GM18861 (cell line): ENCODE measurements around the gene ST6GALNAC4.

ENCODE experiments used
- ATAC-seq: cut with Tn5 transposase; IDR thresholded peaks from one replicate; pipeline ENCODE4 v1.9.1; 2021; ENCODE audit not compliant: unreplicated experiment

Gene ST6GALNAC4

DNA sequence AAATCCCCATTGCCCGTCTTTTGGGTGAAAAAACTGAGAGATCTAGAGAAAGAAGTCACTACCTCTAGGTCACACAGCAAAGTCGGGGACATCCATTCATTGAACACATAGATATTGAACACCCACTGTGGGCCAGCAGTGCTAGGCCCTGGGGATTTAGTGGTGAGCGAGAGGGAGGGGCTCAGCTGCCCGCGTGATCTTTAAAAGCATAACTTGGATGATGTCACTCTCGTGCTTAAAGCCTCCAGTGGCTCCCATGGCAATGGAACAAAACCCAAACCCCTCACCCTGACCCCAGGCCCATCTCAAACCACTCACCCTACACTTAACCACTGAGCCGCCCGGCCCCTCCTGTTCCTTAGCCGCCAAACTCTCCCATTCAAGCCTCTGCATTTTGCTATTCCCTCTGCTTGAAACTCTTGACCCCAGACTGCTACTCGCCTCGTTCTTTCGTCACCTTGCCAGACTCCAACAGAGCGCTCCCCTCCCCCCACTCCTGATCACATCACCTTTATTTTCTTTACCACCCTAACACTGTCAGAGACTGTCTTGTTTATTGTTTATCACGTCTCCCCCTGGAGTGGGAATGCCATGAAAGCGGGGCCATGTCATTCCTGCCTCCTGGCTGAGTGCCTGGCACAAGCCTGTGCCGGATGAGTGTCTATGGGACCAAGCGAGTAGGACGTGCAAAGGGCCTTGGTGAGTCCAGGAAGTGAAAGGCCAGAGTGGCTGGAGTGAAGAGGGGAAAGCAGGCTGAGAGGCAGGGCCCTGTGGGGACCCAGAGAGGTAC lies 14.4 kb upstream of the ST6GALNAC4 start:
- peak; percentile 31 for ATAC-seq

DNA sequence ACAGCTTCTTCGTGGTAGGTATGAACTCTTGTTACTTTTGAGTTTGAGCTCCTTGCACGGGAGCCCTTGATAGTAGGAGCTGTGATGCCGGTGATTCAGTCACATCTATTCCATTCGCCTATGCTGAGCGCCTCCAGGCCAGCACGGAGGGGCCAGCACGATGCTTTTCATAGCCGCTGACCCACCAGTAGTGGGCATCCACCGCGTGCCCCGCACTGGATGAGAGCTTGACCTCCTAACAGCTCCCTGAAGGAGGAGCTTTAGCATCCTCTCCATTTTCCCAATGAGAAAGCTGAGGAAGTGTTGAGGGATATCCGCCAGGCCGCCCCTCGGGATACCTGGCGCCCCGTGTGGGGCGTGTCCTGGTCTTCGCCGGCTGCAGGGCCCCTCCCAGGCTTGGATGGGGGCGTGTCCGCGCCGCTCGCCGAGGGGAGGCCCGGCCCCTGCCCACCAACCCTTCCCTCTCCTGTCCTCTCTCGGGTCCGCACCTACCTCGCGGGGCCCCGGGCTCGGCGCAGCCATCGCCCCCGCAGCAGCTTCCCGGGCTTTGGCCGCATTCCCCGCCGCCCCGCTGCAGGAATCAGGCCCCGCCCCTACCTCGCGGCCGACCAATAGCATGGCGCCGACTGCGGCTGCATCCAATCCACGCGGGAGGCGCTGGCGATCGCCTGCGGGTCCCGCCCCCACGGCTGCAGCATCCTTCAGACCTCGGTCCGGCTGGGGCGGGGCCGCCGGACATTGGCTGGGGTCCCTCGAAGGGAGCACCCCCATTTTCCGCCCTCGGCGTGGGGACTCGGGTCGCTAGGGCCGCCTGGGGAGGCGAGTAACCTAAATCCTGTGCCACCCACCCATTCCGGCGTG lies 13.6 kb upstream of the ST6GALNAC4 start, which contains the start of gene PIP5KL1:
Gene PIP5KL1, minus strand, starts transcription at position 547 of the 861 bp plus-strand sequence. Its CDS starts 25 bp downstream, at position 522.
- peak; percentile 69 for ATAC-seq

DNA sequence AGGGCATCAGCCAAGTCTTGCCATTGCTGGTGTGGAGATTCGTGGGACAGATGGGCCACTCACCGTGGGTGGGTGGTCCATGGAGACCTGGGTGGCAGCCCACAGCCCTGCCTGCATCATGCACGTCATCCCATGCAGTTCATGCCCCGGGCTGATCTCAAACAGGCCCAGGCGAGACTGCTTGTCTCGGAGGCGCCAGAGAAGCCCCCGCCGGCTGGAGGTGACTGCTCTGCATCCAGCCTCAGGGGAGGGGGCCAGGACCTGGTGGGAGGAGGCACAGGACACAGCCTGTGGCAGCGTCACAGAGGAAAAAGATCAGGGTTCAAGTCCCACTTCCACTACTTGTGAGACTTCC lies 12.8 kb upstream of the ST6GALNAC4 start:
- no peak for ATAC-seq

DNA sequence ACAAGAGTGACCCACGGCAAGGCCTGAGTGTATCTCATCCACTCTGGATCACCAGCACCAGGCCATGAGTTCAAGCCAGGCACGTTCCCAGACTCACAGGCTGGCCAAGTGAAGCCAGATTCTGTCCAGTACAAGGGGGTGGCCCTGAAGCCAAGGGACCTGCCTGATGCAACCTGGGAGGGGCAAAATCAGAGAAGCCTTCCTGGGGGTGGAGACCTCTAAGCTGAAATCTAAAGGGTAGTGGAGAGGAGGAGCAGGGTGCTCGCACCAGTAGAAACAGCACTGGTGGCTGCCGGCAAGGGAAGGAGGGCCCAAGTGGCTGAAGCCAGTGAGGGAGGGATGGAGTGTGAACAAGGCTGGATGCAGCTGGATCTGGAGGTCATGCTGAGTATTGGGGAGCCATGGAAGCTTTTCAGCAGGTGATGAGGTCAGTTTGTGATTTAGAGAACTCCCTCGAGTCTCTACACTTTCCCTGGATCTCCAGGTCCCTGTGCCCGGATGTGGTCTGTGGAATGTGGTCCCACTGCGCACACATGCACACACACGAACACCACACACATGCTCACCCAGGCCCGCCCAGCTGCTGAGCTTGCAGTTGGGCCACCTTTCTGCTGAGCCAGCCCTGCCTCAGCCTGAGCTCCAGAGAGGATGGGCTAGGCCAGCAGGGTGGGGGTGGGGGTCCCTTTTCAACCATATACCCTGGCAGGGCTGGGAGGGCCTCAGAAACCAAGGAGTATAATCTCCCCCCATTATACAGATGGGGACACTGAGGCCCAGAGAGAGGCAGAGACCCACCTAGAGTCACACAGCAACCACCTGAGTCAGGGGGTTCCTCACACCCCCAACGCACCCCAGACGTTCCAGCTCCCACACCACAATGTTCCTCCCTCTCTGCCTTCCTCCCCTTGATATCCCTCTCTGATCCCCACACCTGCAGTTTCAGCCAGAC lies 12.1 kb upstream of the ST6GALNAC4 start:
- no peak for ATAC-seq

DNA sequence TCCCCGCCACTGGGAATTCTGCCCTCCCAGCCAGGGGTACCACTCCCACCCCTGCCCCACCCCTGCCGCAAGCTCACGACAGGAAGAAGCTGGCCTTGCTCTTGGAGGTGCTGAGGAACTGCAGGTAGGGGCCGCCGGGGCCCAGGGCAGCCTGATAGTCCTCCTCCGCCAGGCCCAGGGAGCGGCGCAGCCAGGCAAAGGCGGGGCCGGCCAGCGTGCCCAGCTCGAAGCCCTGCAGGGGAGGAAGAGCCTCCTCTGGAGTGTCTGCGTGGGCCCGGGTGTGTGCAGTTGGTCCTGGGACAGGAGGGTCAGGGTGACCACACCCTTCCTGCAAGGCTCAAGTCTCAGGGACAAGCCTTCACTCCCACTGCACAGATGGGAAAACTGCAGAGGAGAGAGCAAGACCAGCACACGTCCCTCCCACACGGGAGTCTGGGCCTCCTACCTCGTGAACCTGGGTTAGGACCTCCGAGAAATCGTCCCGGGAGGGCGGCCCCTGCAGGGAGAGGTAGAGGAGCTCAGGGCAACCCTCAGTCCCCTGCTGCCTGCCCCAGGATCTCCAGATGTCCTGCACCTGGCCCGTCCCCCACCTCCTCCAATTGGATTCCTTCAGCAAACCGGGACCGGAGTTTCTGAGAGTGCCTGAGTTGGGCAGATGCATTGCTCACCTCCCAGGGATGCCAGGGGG lies 11.3 kb upstream of the ST6GALNAC4 start:
- ATAC-seq: no peak

DNA sequence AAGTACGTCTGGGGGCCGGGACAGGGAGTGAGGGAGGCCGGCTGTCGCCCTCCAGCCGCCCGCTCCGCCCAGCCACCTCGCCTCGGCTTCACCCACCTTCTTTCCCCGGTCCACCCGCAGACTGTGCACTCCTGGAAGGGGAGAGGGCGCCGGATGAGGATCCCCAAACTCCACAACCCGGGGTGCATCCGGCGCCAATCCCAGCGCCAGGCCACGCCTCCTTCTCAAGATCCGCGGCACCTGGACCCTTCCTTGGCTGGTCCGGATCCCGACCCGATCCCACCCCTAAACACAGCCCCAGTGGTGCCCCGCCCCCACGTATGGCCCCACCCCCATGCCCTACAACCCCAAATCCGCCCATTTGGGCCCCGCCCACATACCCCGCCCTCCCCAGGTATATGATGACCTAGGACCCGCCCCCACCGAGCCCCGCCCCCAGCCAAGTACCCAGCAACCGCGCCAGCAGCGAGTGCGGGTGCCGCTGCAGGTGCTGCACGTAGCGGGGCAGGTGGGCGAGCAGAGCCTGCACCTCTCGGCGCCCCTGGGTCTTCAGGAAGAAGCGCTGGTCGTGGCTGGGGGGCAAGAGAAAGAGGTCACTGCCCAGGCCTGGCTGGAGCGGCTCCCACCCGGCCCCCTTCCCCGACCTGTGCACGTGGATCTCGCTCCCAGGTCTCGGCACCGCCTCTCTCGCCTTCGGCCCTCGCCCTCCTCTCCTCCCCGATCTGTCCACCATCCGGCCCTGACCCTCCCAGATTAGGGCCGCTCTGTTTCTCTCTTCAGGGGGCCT lies 10.6 kb upstream of the ST6GALNAC4 start:
- ATAC-seq: no peak

DNA sequence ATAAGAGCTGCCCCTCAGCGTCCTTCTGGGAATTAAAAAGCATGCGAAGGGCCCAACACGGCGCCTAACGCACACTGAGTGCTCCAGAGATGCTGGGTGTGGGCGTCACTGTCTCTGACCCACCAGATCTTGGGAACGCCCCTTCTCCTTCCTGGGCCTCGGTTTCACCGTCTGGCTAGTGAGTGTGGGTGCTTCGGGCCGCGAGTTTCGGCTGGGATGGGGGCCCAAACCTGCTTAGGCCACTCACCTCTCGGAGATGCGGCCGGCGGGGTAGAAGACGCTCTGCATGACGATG lies 10.0 kb upstream of the ST6GALNAC4 start:
- ATAC-seq: no peak

DNA sequence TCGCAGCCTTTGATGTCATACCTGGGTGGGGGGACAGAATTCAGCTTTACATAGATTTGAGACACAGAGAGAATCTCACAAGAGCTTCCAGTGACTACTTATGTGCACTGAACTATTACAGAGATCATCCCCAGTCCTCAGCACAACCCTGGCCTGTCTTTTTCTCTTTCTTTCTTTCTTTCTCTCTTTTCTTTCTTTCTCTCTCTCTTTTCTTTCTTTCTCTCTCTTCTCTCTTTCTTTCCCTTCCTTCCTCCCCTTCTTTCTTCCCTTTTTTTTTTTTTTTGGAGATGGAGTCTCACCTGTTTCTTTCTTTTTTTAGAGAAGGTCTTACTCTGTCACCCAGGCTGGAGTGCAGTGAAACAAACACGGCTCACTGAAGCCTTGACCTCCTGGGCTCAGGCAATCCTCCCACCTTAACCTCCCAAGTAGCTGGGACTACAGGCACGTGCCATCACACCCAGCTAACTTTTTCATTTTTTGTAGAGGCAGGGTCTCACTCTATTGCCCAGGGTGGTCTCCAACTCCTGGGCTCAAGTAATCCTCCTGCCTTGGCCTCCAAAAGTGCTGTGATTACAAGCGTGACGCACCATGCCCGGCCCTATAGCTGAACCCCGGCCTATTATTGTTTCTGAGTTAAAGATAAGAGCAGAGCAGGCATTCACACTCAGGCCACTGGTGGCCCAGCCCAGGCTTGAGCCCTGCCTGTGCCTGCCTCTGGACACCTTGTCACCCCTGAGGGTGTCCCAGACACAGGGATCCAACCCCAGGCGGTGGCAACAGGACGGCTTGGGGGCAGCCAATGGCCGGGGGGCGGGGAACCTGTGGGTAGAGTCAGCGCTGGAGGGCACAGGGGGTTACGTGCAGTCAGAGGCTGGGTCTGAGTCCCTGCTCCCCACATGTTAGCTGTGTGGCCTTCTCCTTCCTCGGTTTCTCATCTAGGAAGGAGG lies 9.4 kb upstream of the ST6GALNAC4 start:
- no peak for ATAC-seq

DNA sequence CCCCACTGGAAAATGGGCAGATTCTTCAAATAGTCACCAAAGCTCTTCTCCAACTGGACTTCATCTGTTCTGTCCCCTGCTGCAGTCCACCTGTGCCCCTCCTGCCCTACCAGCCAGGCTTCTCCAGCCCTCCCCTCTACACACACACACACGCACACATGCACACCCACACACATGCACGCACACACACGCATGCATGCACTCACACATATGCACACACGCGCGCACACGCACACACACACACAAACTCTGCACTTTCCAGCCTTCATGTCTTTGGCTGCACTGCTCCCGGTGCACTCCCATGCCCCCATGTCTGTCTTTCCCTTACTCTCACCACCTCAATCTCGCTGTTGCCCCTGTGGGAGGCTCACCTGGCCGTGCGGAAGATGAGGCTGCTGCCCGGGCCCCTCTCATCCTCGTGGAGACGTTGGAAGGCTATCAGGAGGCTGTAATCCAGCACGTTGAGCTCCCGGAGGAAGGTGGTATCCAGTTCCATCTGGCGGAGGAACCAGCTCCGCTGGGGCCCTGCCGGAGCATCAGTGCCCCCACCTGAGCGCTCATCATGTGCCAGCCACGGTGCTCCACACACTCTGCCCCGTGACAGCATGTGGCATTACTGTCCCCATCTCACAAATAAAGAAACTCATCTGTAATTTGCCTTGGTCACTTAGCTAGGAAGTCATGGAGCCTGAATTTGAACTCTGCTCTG lies 8.0 kb upstream of the ST6GALNAC4 start:
- no peak for ATAC-seq

DNA sequence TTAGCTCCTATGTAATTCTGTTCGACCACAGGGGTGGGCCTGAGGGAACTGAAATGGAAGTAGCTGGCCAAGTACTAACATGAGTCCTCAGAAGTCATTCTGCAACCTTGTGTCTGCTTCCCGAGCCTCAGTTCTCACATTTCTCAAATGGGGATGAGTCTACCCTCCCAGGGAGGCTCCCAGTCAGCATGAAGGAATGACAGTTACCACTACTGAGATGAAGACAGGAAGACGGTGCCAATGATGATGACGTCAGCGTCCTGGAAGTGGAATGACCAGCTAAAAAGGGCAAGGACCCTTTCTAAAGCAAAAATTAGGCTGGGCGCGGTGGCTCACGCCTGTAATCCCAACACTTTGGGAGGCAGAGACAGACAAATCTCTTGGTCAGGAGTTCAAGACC lies 6.9 kb upstream of the ST6GALNAC4 start:
- no peak for ATAC-seq

DNA sequence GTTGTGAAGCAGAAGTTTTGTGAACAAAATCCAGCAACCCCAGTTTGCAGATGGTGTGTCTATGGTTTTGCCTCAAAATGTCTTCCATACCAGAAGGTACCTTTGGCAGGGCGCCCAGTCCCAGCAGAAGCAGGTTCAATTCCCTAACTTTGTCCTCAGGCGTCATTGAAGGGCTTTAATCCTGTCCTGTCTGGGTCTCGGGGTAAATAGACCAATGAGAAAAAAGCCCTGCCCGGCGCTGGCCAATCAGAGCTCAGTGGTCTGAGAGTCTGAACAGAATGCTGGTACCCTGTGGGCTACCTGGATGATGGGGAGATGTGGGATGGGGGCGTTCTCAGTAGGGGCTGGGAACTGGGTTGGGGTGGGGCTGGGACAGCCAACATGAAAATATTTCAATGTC lies 6.2 kb upstream of the ST6GALNAC4 start:
- no peak for ATAC-seq

DNA sequence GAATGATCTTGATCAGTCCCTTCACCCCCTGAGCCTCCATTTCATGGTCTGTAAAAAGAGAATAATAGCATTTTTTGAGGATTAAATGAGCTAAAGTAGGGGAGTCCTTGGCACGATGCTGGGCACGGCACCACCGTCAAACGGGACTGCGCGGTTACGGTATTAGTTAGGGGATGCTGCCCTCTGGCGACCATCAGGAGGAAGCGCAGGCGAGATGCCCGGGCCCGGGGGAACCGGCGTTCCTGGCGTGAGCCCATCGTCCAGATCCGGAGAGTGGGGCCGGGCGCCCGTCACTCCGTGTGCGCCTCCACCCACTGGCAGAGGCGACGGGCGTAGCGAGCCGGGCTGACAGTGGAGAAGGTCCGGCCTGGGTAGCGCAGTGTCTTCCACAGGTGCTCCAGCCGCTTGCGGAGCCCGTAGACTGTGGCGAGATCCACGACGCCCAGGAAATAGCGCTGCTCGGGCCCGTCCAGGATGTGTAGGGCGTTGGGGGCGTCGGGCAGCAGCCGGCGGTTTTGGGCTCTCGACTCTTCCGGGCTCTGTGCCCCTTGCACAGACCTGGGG lies 4.8 kb upstream of the ST6GALNAC4 start:
- ATAC-seq: no peak

DNA sequence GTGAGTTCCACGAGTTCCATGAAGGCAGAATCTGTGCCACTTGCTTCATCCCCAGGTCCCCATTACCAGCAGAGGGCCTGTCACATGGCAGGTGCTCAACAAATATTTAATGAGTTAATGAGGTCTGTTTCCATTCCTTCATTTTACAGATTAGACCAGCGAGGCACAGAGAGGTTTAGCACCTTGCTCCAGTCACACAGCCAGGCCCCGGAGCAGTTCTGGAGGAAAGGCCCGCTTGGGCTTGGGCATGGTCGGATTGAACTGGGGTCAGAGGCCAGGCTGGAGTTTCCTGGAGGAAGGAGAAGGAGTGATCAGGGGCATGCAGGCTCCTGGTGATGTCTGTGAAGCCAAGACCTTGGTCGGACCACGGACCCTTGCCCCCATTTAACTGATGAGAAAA lies 4.0 kb upstream of the ST6GALNAC4 start:
- ATAC-seq: no peak

DNA sequence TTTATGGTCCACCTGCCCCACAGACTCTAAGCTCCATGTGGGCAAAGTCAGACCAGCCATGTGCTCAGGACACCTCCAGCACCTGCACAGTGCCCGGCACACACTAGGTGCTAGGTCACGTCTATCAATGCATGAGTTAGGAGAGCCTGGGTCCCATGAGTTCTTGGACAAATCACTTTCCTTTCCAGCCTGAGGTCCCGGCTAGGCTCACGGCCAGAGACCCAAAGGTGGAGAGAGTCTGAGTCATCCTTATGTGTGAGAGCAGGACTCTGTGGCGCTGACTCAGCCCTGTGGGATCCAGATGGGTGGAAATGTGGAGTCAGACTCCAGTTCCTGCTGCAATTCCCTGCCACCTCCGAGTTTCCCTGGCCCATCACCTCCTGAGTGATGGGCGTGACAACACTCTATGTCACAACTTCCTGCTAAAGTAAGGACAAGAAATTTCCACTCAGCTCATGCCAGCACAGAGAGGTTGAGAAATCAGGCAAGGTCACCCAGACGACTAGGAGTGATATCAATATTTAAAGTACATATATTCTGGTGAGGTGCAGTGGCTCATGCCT lies 2.5 kb upstream of the ST6GALNAC4 start:
- ATAC-seq: no peak

DNA sequence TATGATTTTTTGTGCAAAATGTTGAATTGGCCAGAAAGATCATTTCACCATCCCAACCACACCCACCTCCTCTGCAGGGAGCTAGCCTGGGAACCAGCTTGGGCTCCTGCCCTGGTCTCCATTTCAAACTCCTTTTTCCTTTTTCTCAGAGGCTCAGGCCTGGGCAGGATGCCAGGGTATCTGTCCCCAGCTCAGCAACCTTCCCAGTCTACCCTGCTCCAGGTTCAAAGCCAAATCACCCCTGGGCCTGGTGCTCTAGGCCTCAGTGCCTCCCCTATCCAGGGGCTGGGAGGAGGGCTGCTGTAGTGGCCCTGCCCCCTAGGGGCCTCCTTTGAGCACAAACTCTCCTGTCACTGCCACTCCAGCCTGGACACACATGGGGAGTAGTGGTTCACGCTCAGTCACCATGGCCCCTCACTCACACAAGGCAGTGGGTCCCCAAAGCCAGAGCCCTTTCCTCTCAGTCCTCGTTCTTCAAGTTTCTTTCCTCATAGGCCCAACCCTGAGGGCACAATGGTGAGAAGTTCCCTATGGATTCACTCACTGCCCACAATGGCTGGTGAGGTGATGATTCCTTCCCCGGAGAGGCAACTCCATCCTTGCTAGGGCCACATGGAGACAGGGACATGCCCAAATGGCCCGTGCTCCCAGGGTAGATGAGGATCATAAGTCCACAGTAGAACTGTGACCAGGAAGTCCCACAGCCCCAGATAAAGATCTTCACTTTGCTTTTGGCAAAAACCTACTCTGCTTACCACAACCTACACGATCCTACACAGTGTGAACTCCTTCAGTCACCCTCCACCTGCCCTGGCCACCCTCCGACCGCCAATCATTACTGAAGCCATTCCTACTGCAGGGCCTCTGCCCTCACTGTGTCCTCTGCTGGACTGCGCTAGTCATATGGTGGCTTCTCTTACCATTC lies 1.6 kb upstream of the ST6GALNAC4 start:
- no peak for ATAC-seq

DNA sequence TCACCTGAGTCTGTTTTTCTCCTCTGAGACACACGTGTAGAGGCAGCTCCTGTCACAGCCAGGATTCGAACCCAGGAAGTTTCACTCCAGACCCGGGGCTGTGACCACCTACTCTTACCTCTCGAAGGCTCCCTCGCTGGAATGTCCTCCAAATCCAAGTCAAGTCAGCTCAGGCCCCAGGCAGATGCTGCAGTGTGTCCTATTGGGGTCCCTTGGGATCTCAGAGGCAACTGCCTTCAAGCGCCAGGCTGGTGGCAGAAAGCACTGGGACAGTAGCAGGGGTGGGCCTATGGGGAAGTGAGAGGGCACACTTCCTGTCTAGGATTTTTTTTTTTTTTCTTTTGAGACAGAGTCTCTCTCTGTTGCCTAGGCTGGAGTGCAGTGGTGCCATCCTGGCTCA lies 762 bp upstream of the ST6GALNAC4 start:
- ATAC-seq: no peak
